ENCODE data around the gene ADD1. TPM values are rescaled to one million over a fixed set of nuclear protein-coding genes. Genes with fewer than 3 reads are reported as not detected.

ADD1 gene
- total and polyA plus RNA-seq, 4 experiments from 2014 or later, result 159 to 293 (median 230) TPM

GRCh38 chr4:2971275-2971674, 127.6 kb downstream of the ADD1 start:
- H3K27ac ChIP-seq (ENCODE audit: low read depth, low read length), result no peak overlapping the region
- Mint-ChIP-seq H3K4me1 (no peaks in the 10 kb centered on the region), H3K27ac (peak overlapping the region in 1 of 7 donors; percentile 14), H3K4me3 (no peak overlapping the region), H3K27me3 (peaks cover 0 to 2% of the 10 kb centered on the region in 2 donors), H3K36me3 (no peaks in the 10 kb centered on the region), H3K9me3 (no peaks in the 10 kb centered on the region)
- no peaks in the 10 kb centered on the region for H3K27me3 ChIP-seq (ENCODE audit: insufficient read depth, low read length)
- POLR2A ChIA-PET (ENCODE audit: partially characterized antibody), result no interaction called here
- CTCF ChIA-PET (ENCODE audit: partially characterized antibody), result no interaction called here
- no peak overlapping the region for H3K4me3 ChIP-seq (ENCODE audit: low read length in 2 of 2)
- no peaks in the 10 kb centered on the region for H3K36me3 ChIP-seq (ENCODE audit: insufficient read depth, low read length)
- intact Hi-C loops (cut with micrococcal nuclease), result no loop called here
- H3K4me1 ChIP-seq (ENCODE audit: insufficient read depth, low read length), result no peaks in the 10 kb centered on the region
- no peak for DNase-seq
- H3K9me3 ChIP-seq (ENCODE audit: control insufficient read depth in 1 of 2, low read length in 2 of 2), result no peaks in the 10 kb centered on the region

- Histone ChIP-seq H3K27me3 (ENCODE audit: insufficient read depth, low read length) (no peaks in the 10 kb centered on the region), H3K4me1 (ENCODE audit: insufficient read depth, low read length) (no peaks in the 10 kb centered on the region), H3K36me3 (ENCODE audit: insufficient read depth, low read length) (no peaks in the 10 kb centered on the region), H3K9me3 (ENCODE audit: control insufficient read depth in 1 of 2, low read length in 2 of 2) (peaks cover 0 to 5% of the 10 kb centered on the region in 2 donors), H3K27ac (ENCODE audit: low read depth, low read length) (no peak overlapping the region), H3K4me3 (ENCODE audit: low read length in 2 of 2) (no peak overlapping the region)
- Mint-ChIP-seq H3K36me3 (no peaks in the 10 kb centered on the region), H3K27me3 (peaks cover 0 to 2% of the 10 kb centered on the region in 2 donors), H3K9me3 (peaks cover 0 to 12% (median 1%) of the 10 kb centered on the region in 8 donors), H3K4me3 (no peak overlapping the region), H3K27ac (no peak overlapping the region), H3K4me1 (peaks cover 0 to 4% (median 2%) of the 10 kb centered on the region in 4 donors)
- CTCF ChIA-PET (ENCODE audit: partially characterized antibody), result interaction anchor here (0.6 to 4.9 kb wide), 18 partner anchors 9 to 471 kb away, joined by 3 to 23 read pairs (median 4); partner anchors contain the start of genes GRK4 and NOP14
- no peak for DNase-seq
- POLR2A ChIA-PET (ENCODE audit: partially characterized antibody), result interaction anchor here (1.2 kb wide), 1 partner anchor 14 kb away, joined by 5 read pairs; the partner anchor contains the start of genes GRK4 and NOP14
- intact Hi-C loops (cut with micrococcal nuclease), result loop anchor here (1.0 kb wide), 1 partner anchor 60 kb away; no protein-coding TSS in a partner anchor
These were observed 133.8 kb downstream of the ADD1 start for GRCh38 chr4:2977211-2978088.

Other genes starting within 250 kb of the ADD1 start
- gene TNIP2, start 87.5 kb upstream of the ADD1 start, total RNA-seq, result 10 to 100 TPM; 50.0 to 50.5 TPM
- 10 to 100 TPM; 45.8 to 48.5 TPM for gene TNIP2, start 87.5 kb upstream of the ADD1 start, polyA plus RNA-seq
- 10 to 100 TPM; 37.9 to 44.3 TPM for gene SH3BP2, start 50.8 kb upstream of the ADD1 start, total RNA-seq
- gene SH3BP2, start 50.8 kb upstream of the ADD1 start, polyA plus RNA-seq, result 10 to 100 TPM in 1 of 2 donors, 1 to 10 TPM in 1; 3.8 to 16.3 TPM
- gene NOP14, start 119.6 kb downstream of the ADD1 start, total RNA-seq, result 10 to 100 TPM; 41.3 to 41.4 TPM
- gene NOP14, start 119.6 kb downstream of the ADD1 start, polyA plus RNA-seq, result 10 to 100 TPM in 1 of 2 donors, 1 to 10 TPM in 1; 2.6 to 35.5 TPM
- gene GRK4, start 119.7 kb downstream of the ADD1 start, total RNA-seq, result 1 to 10 TPM; 2.8 to 3.2 TPM
- gene GRK4, start 119.7 kb downstream of the ADD1 start, polyA plus RNA-seq, result 1 to 10 TPM in 1 of 2 donors, under 1 TPM in 1; 0.55 to 1.9 TPM
- not detected for gene HTT-AS, start 230.7 kb downstream of the ADD1 start, total RNA-seq
- gene HTT-AS, start 230.7 kb downstream of the ADD1 start, polyA plus RNA-seq, result not detected
- 10 to 100 TPM; 62.2 to 67.7 TPM for gene HTT, start 230.8 kb downstream of the ADD1 start, total RNA-seq
- 1 to 10 TPM in 1 of 2 donors, under 1 TPM in 1; 0.57 to 4.9 TPM for gene HTT, start 230.8 kb downstream of the ADD1 start, polyA plus RNA-seq